Hypothalamus (tissue), 51 donors: ENCODE measurements around the gene SPEF1.

Experiments used
- DNase-seq, 51 donors: peaks; one replicate each; lab custom pipeline; 2025; lab: John Stamatoyannopoulos, UW

SPEF1 gene

GRCh38 chr20:3752386-3752759 lies 28.9 kb downstream of the SPEF1 start:
- DNase-seq, result peak in 1 of 51 donors; percentile 11

DNA sequence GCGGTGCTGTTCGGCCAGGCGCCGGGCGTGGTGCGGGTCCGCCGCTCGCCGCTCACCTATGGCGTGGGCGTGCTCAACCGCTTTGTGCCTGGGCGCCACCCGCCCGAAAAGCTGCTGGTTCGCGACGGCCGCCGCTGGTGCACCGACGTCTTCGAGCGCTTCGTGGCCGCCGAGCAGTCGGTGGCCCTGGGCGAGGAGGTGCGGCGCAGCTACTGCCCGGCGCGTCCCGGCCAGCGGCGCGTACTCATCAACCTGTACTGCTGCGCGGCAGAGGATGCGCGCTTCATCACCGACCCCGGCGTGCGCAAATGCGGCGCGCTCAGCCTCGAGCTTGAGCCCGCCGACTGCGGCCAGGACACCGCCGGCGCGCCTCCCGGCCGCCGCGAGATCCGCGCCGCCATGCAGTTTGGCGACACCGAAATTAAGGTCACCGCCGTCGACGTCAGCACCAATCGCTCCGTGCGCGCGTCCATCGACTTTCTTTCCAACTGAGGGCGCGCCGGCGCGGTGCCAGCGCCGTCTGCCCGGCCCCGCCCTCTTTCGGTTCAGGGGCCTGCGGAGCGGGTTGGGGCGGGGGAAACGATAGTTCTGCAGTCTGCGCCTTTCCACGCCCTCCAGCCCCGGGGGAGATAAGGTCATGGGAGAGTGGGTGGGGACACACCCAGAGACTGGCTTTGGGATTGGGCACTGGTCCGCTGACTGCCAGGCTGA lies 29.4 kb downstream of the SPEF1 start:
- peak in 17 of 51 donors; percentile 8 to 65 (median 24) for DNase-seq

GRCh38 chr20:3751305-3751674 lies 30.0 kb downstream of the SPEF1 start:
- DNase-seq, result no peak

DNA sequence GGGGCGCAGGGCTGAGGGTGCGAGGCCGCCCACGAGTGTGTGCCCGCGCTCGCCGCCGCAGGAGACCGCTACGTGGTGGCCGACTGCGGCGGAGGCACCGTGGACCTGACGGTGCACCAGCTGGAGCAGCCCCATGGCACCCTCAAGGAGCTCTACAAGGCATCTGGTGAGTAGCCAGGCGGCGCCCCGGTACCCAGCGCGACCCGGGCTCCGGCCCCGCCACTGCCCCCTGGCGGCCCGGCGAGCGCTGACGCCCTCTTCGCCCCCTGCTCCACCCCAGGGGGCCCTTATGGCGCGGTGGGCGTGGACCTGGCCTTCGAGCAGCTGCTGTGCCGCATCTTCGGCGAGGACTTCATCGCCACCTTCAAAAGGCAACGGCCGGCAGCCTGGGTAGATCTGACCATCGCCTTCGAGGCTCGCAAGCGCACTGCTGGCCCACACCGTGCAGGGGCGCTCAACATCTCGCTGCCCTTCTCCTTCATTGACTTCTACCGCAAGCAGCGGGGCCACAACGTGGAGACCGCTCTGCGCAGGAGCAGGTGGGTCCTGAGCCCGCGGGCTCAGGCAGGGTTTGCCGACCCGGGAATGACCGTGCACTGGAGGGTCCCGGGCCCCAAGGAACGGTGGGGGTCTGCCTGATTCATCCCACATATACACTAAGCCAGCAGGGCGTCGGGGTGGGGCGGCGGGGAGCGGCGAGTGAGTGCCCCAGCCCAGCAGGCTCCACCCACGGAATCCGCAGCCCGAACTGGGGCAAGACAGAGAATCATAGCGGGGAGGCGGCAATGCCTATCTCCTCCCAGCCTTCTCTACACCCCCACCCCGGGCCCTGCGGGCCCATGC lies 31.3 kb downstream of the SPEF1 start:
- DNase-seq, result peak in 12 of 51 donors; percentile 4 to 60 (median 14)

GRCh38 chr20:3749087-3749688 lies 32.1 kb downstream of the SPEF1 start:
- no peak for DNase-seq

- DNase-seq, result no peak
Measured at GRCh38 chr20:3748073-3748472, 33.2 kb downstream of the SPEF1 start.

DNA sequence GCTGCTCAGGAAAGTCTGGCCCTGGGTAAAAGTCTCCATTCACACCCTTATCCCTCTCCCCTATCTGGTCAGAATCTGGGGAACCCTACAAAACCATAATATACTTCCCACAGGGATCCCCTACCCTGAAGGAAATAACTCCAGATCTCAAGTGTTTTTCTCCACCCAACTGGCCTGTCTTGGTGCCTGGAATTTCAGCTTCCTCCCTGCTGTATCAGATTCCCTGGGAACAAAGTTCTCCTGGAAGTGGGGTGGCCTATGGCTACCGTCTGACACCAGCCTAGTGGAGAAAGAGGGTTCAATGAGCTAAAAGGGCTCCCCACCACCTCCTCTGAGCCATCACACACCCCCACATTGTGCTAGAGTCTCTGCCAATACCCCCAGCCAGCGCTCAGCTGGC lies 33.8 kb downstream of the SPEF1 start:
- no peak for DNase-seq

DNA sequence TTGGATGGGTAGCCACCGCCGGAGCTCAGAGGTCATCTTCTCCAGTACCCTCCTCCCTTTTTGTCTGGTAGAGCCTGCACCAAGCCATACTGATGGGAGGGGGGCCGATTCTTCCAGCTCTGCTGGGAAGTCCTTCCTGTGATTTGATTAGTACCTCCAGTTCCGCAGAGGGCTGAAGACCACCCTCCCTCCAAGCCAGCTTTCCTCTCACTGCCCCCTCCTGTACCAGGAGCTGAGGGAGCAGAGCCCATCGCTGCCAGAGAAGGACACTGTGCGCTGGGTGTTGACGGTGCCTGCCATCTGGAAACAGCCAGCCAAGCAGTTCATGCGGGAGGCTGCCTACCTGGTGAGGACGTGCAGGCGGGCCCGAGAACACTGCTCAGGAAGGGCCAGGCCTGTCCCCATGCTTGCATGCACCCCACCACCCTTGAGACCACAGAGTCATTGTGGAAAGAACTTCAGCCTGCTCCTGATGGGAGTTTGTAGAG lies 35.5 kb downstream of the SPEF1 start:
- DNase-seq, result no peak

GRCh38 chr20:3744806-3745685 lies 36.2 kb downstream of the SPEF1 start:
- DNase-seq, result peak in 6 of 51 donors; percentile 20 to 45 (median 27)

DNA sequence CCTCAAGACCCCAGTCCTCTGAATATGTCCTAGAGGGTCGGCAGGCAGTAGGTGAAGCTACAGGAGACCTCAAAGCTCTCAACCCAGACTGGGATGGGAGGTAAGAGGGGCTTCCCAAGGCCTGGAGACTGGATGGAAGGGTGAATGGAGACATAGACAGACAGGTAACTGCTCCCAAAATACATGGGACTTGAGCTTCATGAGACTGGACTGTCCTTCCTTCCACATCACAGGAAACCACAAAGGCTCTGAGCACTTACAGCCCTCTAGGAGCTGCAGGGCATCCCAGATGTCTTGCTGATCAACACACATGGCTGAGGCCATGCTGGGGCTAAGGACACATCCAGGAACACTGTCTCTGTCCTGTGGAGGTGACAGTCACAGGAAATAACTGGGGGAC lies 37.2 kb downstream of the SPEF1 start:
- DNase-seq, result no peak

GRCh38 chr20:3743251-3743650 lies 38.0 kb downstream of the SPEF1 start:
- DNase-seq, result no peak

- DNase-seq, result no peak
Measured at GRCh38 chr20:3741836-3742458, 39.3 kb downstream of the SPEF1 start.

DNA sequence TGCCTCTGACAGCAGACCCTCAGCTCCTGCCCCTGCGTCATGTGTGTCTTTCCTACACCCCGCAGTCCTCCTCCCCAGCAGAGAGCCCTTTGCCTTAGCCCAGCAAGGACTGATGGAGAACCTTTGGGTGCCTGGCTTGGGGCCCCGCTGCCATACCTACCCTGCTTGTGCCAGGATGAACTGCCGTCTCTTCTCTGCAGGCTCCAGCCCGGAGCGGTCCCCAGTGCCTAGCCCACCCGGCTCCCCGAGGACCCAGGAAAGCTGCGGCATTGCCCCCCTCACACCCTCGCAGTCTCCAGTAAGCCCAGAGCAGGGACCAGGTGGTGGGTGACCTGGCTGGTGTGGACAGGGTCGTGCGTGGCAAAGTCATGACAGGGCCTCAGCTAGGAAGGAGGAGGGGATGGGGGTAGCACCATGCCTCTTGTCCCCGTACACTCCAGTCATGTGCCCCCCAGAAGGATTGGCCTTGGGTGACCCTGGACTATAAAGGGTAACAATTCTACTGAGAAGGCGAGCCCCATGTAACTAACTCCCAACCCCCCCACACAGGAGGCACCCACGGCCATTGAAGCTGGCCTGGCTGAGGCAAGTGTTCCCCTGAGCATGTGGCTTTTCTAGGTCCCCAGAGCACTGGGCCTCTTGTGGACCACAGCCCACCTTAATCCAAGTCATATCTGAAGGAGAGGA lies 40.5 kb downstream of the SPEF1 start:
- DNase-seq, result no peak

GRCh38 chr20:3739926-3740451 lies 41.3 kb downstream of the SPEF1 start:
- no peak for DNase-seq

- DNase-seq, result no peak
Measured at GRCh38 chr20:3739054-3739925, 42.0 kb downstream of the SPEF1 start.

- no peak for DNase-seq
Measured at GRCh38 chr20:3738111-3739053, 42.9 kb downstream of the SPEF1 start.

- no peak for DNase-seq
Measured at GRCh38 chr20:3735768-3736167, 45.5 kb downstream of the SPEF1 start.
